Astrocyte of the cerebellum (primary cell): ENCODE results near the gene CNIH2.

Source experiments
- DNase-seq: peaks from one replicate; pipeline ENCODE4 v3.0.0-alpha.2; 2011; ENCODE audit warnings: low read depth
- H3K4me3 ChIP-seq: 2 replicates; pipeline ENCODE4 v1.5.1; 2011; ENCODE audit warnings: mild to moderate bottlenecking, low read depth, low read length, moderate library complexity
- CTCF ChIP-seq: IDR thresholded peaks from 2 replicates; pipeline ENCODE4 v1.5.1; 2012; ENCODE audit warnings: low read length, low read depth, moderate library complexity, mild to moderate bottlenecking; ENCODE audit errors: missing control alignments
- in situ Hi-C: cut with HindIII; loops from 2 replicates; pipeline ENCODE4 v1.10.0; 2017; ENCODE audit warnings: low sequenced_read_pairs

CNIH2 gene

GRCh38 chr11:66313321-66314185 lies 35.6 kb downstream of the CNIH2 start:
- DNase-seq: no peak
- in situ Hi-C loops: no loop called here
- H3K4me3 ChIP-seq: peak overlapping the region; percentile 36
- TF ChIP-seq CTCF: no peak

GRCh38 chr11:66314186-66314501 lies 36.2 kb downstream of the CNIH2 start:
- peak overlapping the region; percentile 36 for H3K4me3 ChIP-seq
- TF ChIP-seq CTCF: no peak
- no peak for DNase-seq
- in situ Hi-C loops: no loop called here

- no peak for DNase-seq
- in situ Hi-C loops: no loop called here
- peak overlapping the region; percentile 36 for H3K4me3 ChIP-seq
- TF ChIP-seq CTCF: no peak
Observed at GRCh38 chr11:66314561-66315497, 36.9 kb downstream of the CNIH2 start.

- H3K4me3 ChIP-seq: peak overlapping the region; percentile 24
- TF ChIP-seq CTCF: no peak
- no peak for DNase-seq
- in situ Hi-C loops: no loop called here
Observed at GRCh38 chr11:66315498-66315885, 37.5 kb downstream of the CNIH2 start.

GRCh38 chr11:66315921-66316811 lies 38.2 kb downstream of the CNIH2 start:
- peak overlapping the region; percentile 24 for H3K4me3 ChIP-seq
- in situ Hi-C loops: no loop called here
- no peak for DNase-seq
- no peak for TF ChIP-seq CTCF

GRCh38 chr11:66316849-66317251 lies 38.9 kb downstream of the CNIH2 start, which contains the start of gene CD248:
Gene CD248 (minus strand): TSS chr11:66317044. CDS start chr11:66317027, 17 bp downstream.
- peak within 1 kb of the TSS; percentile 24 for H3K4me3 ChIP-seq
- in situ Hi-C loops: no loop called here
- DNase-seq: no peak
- TF ChIP-seq CTCF: no peak
